Fibroblast of lung (primary cell): ENCODE data around the gene KRTAP9-2.
"Not testable (repeated sequence)": the region's sequence is repeated elsewhere in the genome, so short reads cannot be mapped to it uniquely, and the experiment has no call there.

Source experiments
- EZH2 ChIP-seq: IDR thresholded peaks from 2 replicates; pipeline ENCODE4 v1.5.1; 2012; ENCODE audit warnings: low read length, control low read depth, mild to moderate bottlenecking; ENCODE audit errors: missing control alignments
- TF ChIP-seq, protein P1 (sequence below), 2 donors: IDR thresholded peaks in 1 of 2; conservative IDR thresholded peaks in 1 of 2; 1 replicate in 1 of 2; 2 replicates in 1 of 2; pipeline ENCODE4 v1.5.1; 2011 to 2012; ENCODE audit warnings: low read length in 2 of 2, control low read depth in 1 of 2, inconsistent platforms in 1 of 2, low read depth in 1 of 2, mild to moderate bottlenecking in 1 of 2

DNA sequence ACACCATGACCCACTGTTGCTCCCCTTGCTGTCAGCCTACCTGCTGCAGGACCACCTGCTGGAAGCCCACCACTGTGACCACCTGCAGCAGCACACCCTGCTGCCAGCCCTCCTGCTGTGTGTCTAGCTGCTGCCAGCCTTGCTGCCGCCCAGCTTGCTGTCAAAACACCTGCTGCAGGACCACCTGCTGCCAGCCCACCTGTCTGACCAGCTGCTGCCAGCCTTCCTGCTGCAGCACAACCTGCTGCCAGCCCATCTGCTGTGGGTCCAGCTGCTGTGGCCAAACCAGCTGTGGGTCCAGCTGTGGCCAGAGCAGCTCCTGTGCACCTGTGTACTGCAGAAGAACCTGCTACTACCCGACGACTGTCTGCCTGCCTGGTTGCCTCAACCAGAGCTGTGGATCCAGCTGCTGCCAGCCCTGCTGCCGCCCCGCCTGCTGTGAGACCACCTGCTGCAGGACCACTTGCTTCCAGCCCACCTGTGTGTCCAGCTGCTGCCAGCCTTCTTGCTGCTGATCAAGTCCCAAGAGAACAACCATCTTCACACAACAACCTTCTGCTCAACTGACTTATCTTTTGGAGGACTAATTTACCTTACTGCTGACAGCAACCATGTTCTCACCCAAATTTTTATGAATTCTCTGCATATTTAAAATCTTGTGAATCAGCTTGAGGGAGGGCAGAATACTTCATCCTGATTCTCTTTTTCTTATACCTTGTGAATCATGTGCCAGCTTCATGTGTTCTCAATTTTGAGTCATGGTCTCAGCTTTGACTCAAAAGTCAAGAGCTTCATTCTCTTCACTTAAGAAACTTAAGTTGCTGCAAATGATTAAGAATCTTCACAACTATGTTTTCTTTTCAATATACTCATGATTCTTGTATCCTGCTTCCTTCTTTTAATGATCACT lies 29.2 kb downstream of the KRTAP9-2 start, which contains the start of gene KRTAP9-9:
- TF ChIP-seq, protein P1, sequence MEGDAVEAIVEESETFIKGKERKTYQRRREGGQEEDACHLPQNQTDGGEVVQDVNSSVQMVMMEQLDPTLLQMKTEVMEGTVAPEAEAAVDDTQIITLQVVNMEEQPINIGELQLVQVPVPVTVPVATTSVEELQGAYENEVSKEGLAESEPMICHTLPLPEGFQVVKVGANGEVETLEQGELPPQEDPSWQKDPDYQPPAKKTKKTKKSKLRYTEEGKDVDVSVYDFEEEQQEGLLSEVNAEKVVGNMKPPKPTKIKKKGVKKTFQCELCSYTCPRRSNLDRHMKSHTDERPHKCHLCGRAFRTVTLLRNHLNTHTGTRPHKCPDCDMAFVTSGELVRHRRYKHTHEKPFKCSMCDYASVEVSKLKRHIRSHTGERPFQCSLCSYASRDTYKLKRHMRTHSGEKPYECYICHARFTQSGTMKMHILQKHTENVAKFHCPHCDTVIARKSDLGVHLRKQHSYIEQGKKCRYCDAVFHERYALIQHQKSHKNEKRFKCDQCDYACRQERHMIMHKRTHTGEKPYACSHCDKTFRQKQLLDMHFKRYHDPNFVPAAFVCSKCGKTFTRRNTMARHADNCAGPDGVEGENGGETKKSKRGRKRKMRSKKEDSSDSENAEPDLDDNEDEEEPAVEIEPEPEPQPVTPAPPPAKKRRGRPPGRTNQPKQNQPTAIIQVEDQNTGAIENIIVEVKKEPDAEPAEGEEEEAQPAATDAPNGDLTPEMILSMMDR (conservative IDR thresholded peaks at IDR 0.05 in 1 of 2, IDR thresholded peaks at IDR 0.05 in 1 of 2; ENCODE audit: low read depth in 1 of 2, low read length in 2 of 2) = not testable (repeated sequence)
- not testable (repeated sequence) for TF ChIP-seq EZH2
